Loucy (cell line): ENCODE results near the gene SPOP.

Source experiments
- CTCF ChIP-seq: fragments of 200-600 bp; sonication (generic); conservative IDR thresholded peaks from 2 replicates; pipeline ENCODE4 v1.5.1; 2014; ENCODE audit warnings: mild to moderate bottlenecking, antibody characterized with exemption, low read length
- EZH2phosphoT487 ChIP-seq: fragments of 200-600 bp; IDR thresholded peaks from 2 replicates; pipeline ENCODE4 v1.6.1; 2018; ENCODE audit warnings: antibody characterized with exemption, mild to moderate bottlenecking, moderate library complexity, borderline replicate concordance

- no peak for TF ChIP-seq CTCF
- TF ChIP-seq EZH2phosphoT487: no peak
These were observed 37.3 kb upstream of the SPOP start for GRCh38 chr17:49715216-49715615.
